Chondrocyte (in vitro differentiated cells): Measurements from ENCODE around the gene SH2D1B. TPM values are rescaled to one million over a fixed set of nuclear protein-coding genes. Genes with fewer than 3 reads are reported as not detected.

ENCODE experiments used
- DNase-seq: peaks from one replicate; pipeline ENCODE4 v3.0.0; 2021; ENCODE audit warnings: mixed read lengths, low spot score
- H3K27ac Mint-ChIP-seq: one replicate; pipeline ENCODE4 v1.8.0; 2021; ENCODE audit warnings: mild to moderate bottlenecking, moderate library complexity, mixed read lengths; ENCODE audit not compliant: unreplicated experiment
- H3K27me3 Mint-ChIP-seq: 2 replicates; pipeline ENCODE4 v1.8.0; 2021; ENCODE audit warnings: low read depth, mixed read lengths
- H3K36me3 Mint-ChIP-seq: 2 replicates; pipeline ENCODE4 v1.8.0; 2021; ENCODE audit warnings: low read depth, mixed read lengths
- H3K4me1 Mint-ChIP-seq: 2 replicates; pipeline ENCODE4 v1.8.0; 2021; ENCODE audit warnings: low read depth, mild to moderate bottlenecking, mixed read lengths
- H3K4me3 Mint-ChIP-seq: one replicate; pipeline ENCODE4 v1.8.0; 2021; ENCODE audit warnings: mild to moderate bottlenecking, moderate library complexity, mixed read lengths; ENCODE audit not compliant: unreplicated experiment
- H3K9me3 Mint-ChIP-seq: 2 replicates; pipeline ENCODE4 v1.8.0; 2021; ENCODE audit warnings: low read depth, mixed read lengths
- CTCF ChIP-seq: fragments of 200-600 bp; sonication (generic); IDR thresholded peaks from 2 replicates; pipeline ENCODE4 v1.5.0; 2021; ENCODE audit warnings: antibody characterized with exemption, mild to moderate bottlenecking, moderate library complexity
- total RNA-seq: library from RNA; stranded (reverse); gene quantifications from 3 replicates; pipeline ENCODE4 v1.2.1, GENCODE V29; 2021

SH2D1B gene
- total RNA-seq, 1 donor from 2014 or later, result not detected

- Mint-ChIP-seq H3K9me3 (no peaks in the 10 kb centered on the region), H3K27ac (no peak within 1 kb of the TSS), H3K4me3 (no peak within 1 kb of the TSS), H3K36me3 (peaks cover 2% of the 10 kb centered on the region), H3K4me1 (peaks cover 17% of the 10 kb centered on the region), H3K27me3 (no peaks in the 10 kb centered on the region)
- no peak for DNase-seq
- TF ChIP-seq CTCF, result no peak
Measured at GRCh38 chr1:162376691-162377090, 35.2 kb downstream of the SH2D1B start, which contains the start of gene SPATA46. TSS of gene SPATA46 (minus strand) at chr1:162376854. CDS start at chr1:162376790, 64 bp downstream.

GRCh38 chr1:162375463-162375862, 36.5 kb downstream of the SH2D1B start:
- Mint-ChIP-seq H3K27ac (no peak overlapping the region), H3K4me3 (no peak overlapping the region), H3K36me3 (peaks cover 2% of the 10 kb centered on the region), H3K27me3 (no peaks in the 10 kb centered on the region), H3K4me1 (peaks cover 19% of the 10 kb centered on the region), H3K9me3 (no peaks in the 10 kb centered on the region)
- no peak for DNase-seq
- no peak for TF ChIP-seq CTCF

GRCh38 chr1:162374406-162374805, 37.5 kb downstream of the SH2D1B start:
- peaks cover 19% of the 10 kb centered on the region for H3K4me1 Mint-ChIP-seq
- DNase-seq, result no peak
- H3K36me3 Mint-ChIP-seq, result peaks cover 2% of the 10 kb centered on the region
- no peak overlapping the region for H3K27ac Mint-ChIP-seq
- no peaks in the 10 kb centered on the region for H3K27me3 Mint-ChIP-seq
- H3K9me3 Mint-ChIP-seq, result no peaks in the 10 kb centered on the region
- H3K4me3 Mint-ChIP-seq, result no peak overlapping the region
- TF ChIP-seq CTCF, result no peak

GRCh38 chr1:162373541-162374260, 38.2 kb downstream of the SH2D1B start:
- Mint-ChIP-seq H3K27ac (peak overlapping the region; percentile 51), H3K27me3 (no peaks in the 10 kb centered on the region), H3K4me3 (no peak overlapping the region), H3K36me3 (peaks cover 2% of the 10 kb centered on the region), H3K9me3 (no peaks in the 10 kb centered on the region), H3K4me1 (peaks cover 19% of the 10 kb centered on the region)
- no peak for DNase-seq
- no peak for TF ChIP-seq CTCF

- DNase-seq, result no peak
- H3K9me3 Mint-ChIP-seq, result no peaks in the 10 kb centered on the region
- no peaks in the 10 kb centered on the region for H3K27me3 Mint-ChIP-seq
- H3K4me1 Mint-ChIP-seq, result peaks cover 19% of the 10 kb centered on the region
- no peak overlapping the region for H3K4me3 Mint-ChIP-seq
- H3K36me3 Mint-ChIP-seq, result peaks cover 4% of the 10 kb centered on the region
- H3K27ac Mint-ChIP-seq, result no peak overlapping the region
- no peak for TF ChIP-seq CTCF
Measured at GRCh38 chr1:162373072-162373427, 38.9 kb downstream of the SH2D1B start.
